T-cell (primary cell): ENCODE data around the gene HRH1. TPM values are rescaled to one million over a fixed set of nuclear protein-coding genes. Genes with fewer than 3 reads are reported as not detected.
"Not testable (repeated sequence)": the region's sequence is repeated elsewhere in the genome, so short reads cannot be mapped to it uniquely, and the experiment has no call there.

Experiments
- ATAC-seq, 4 experiments: fragments of 200-7000 bp in 3 of 4; fragments of 150-1000 bp in 1 of 4; cut with Tn5 transposase; replicated peaks in 1 of 4; 1 replicate in 3 of 4; 2 replicates in 1 of 4; pipeline ENCODE4 v1.10.0; 2021; ENCODE audit warnings: moderate library complexity in 3 of 4, mild to moderate bottlenecking in 2 of 4, moderate number of reproducible peaks in 1 of 4
- CTCF ChIA-PET, 2 donors: fragments of 300-600 bp; sonication (Branson Sonifier 250); formaldehyde crosslinking; loops; one replicate each; lab custom pipeline; 2022; ENCODE audit warnings: antibody characterized with exemption in 2 of 2; lab: Charles Lee
- POLR2A ChIA-PET, 2 donors: fragments of 300-600 bp; sonication (Branson Sonifier 250); formaldehyde crosslinking; loops; one replicate each; lab custom pipeline; 2022; ENCODE audit warnings: antibody characterized with exemption in 2 of 2; lab: Charles Lee
- DNase-seq, 35 experiments: peaks; one replicate each; pipeline versions ENCODE4 v3.0.0 to v3.0.0-alpha.2; 2013 to 2023
- H3K27ac ChIP-seq: one replicate; pipeline ENCODE4 v1.5.1; 2013; ENCODE audit warnings: low read length
- H3K27me3 ChIP-seq, 2 experiments: replicated peaks in 1 of 2; 1 replicate in 1 of 2; 2 replicates in 1 of 2; pipeline versions ENCODE4 v1.6.1 to v1.7.0; 2013; ENCODE audit warnings: low read length in 1 of 2, mixed read lengths in 1 of 2; ENCODE audit not compliant: control insufficient read depth in 2 of 2, insufficient read depth in 2 of 2; ENCODE audit errors: extremely low read depth in 1 of 2
- H3K36me3 ChIP-seq, 2 donors: 1 replicate in 1 of 2; 2 replicates in 1 of 2; pipeline versions ENCODE4 v1.6.1 to v1.7.0; 2013; ENCODE audit warnings: low read length in 1 of 2; ENCODE audit not compliant: control insufficient read depth in 2 of 2, insufficient read depth in 1 of 2; ENCODE audit errors: extremely low read depth in 1 of 2
- H3K4me1 ChIP-seq, 2 experiments: 1 replicate in 1 of 2; 2 replicates in 1 of 2; pipeline versions ENCODE4 v1.6.1 to v1.7.0; 2013; ENCODE audit warnings: low read length in 2 of 2, mixed read lengths in 1 of 2; ENCODE audit not compliant: insufficient read depth in 2 of 2, control insufficient read depth in 1 of 2; ENCODE audit errors: extremely low read depth in 1 of 2
- H3K4me3 ChIP-seq, 2 donors: 1 replicate in 1 of 2; 2 replicates in 1 of 2; pipeline versions ENCODE4 v1.5.1 to v1.7.0; 2013; ENCODE audit warnings: mild to moderate bottlenecking in 2 of 2, low read length in 1 of 2, moderate library complexity in 1 of 2; ENCODE audit not compliant: control insufficient read depth in 1 of 2; ENCODE audit errors: extremely low read depth in 1 of 2
- H3K9me3 ChIP-seq: 2 replicates; pipeline ENCODE4 v1.7.0; 2013
- H3K27ac Mint-ChIP-seq, 2 donors: one replicate each; pipeline ENCODE4 v1.8.0; 2020 to 2021; ENCODE audit warnings: mild to moderate bottlenecking in 2 of 2, mixed read lengths in 2 of 2
- H3K27me3 Mint-ChIP-seq, 2 donors: one replicate each; pipeline ENCODE4 v1.8.0; 2021 to 2022; ENCODE audit warnings: mixed read lengths in 2 of 2
- H3K36me3 Mint-ChIP-seq: one replicate; pipeline ENCODE4 v1.8.0; 2021; ENCODE audit warnings: mixed read lengths
- H3K4me1 Mint-ChIP-seq, 3 donors: one replicate each; pipeline ENCODE4 v1.8.0; 2020 to 2022; ENCODE audit warnings: mixed read lengths in 3 of 3, mild to moderate bottlenecking in 1 of 3
- H3K4me3 Mint-ChIP-seq, 3 donors: one replicate each; pipeline ENCODE4 v1.8.0; 2020 to 2022; ENCODE audit warnings: mild to moderate bottlenecking in 3 of 3, mixed read lengths in 3 of 3, moderate library complexity in 3 of 3
- H3K9me3 Mint-ChIP-seq, 3 donors: one replicate each; pipeline ENCODE4 v1.8.0; 2020 to 2022; ENCODE audit warnings: mixed read lengths in 3 of 3
- WGBS: methylation state at CpG from one replicate; pipeline ENCODE4 v1.1.5; 2013; ENCODE audit warnings: missing lambda C conversion rate; ENCODE audit not compliant: insufficient coverage; 5-methylcytosine and 5-hydroxymethylcytosine counted together
- total RNA-seq, 35 experiments: library from RNA in 6 of 35; stranded (reverse) in 6 of 35; fragments of 120-200 nt in 1 of 35; gene quantifications; one replicate each; pipeline versions ENCODE4 v1.2.1 to v1.2.4 and lab custom pipeline; 2013 to 2026

Gene HRH1
- total RNA-seq, 5 donors from 2014 or later (not counting 1 experiment from before 2014, with no cell fraction given): 0.19 to 2.0 (median 0.46) TPM; not detected in 2

- H3K9me3 Mint-ChIP-seq, ATAC-seq, CTCF ChIA-PET, H3K27ac ChIP-seq, H3K36me3 ChIP-seq, H3K4me3 Mint-ChIP-seq, H3K36me3 Mint-ChIP-seq, H3K4me3 ChIP-seq, H3K4me1 Mint-ChIP-seq, DNase-seq, H3K4me1 ChIP-seq, H3K27ac Mint-ChIP-seq, H3K9me3 ChIP-seq, H3K27me3 ChIP-seq, POLR2A ChIA-PET: not testable (repeated sequence)
- H3K27me3 Mint-ChIP-seq: peaks cover 10 to 18% of the 10 kb centered on the region in 2 donors
- 69% methylated on average over 7 of the region's 12 CpGs for WGBS
Measured at GRCh38 chr3:11166807-11167400, 12.6 kb downstream of the HRH1 start.

GRCh38 chr3:11167590-11167989 is 13.3 kb downstream of the HRH1 start:
- Histone ChIP-seq H3K9me3 (no peaks in the 10 kb centered on the region), H3K36me3 (no peaks in the 10 kb centered on the region), H3K4me1 (no peaks in the 10 kb centered on the region), H3K27ac (no peak overlapping the region), H3K27me3 (peaks cover 0 to 8% of the 10 kb centered on the region in 2 experiments), H3K4me3 (no peak overlapping the region)
- Mint-ChIP-seq H3K27me3 (peaks cover 10 to 17% of the 10 kb centered on the region in 2 donors), H3K27ac (no peak overlapping the region), H3K4me1 (no peaks in the 10 kb centered on the region), H3K9me3 (no peaks in the 10 kb centered on the region), H3K36me3 (no peaks in the 10 kb centered on the region), H3K4me3 (no peak overlapping the region)
- CTCF ChIA-PET: no interaction called here
- ATAC-seq: no peak
- WGBS: no CpG with 5 or more reads among the region's 3 CpGs
- DNase-seq: no peak
- POLR2A ChIA-PET: no interaction called here

- H3K27me3 ChIP-seq: peaks cover 0 to 4% of the 10 kb centered on the region in 2 experiments
Measured at GRCh38 chr3:11168406-11168805, 14.1 kb downstream of the HRH1 start.

GRCh38 chr3:11168881-11169805 is 14.8 kb downstream of the HRH1 start:
- H3K36me3 ChIP-seq: no peaks in the 10 kb centered on the region
- H3K4me1 ChIP-seq: no peaks in the 10 kb centered on the region
- ATAC-seq (no peak), DNase-seq (no peak)
- 51% methylated on average over 5 of the region's 13 CpGs for WGBS
- POLR2A ChIA-PET: no interaction called here
- Mint-ChIP-seq H3K4me3 (no peak overlapping the region), H3K36me3 (no peaks in the 10 kb centered on the region), H3K9me3 (no peaks in the 10 kb centered on the region), H3K4me1 (no peaks in the 10 kb centered on the region), H3K27me3 (peaks cover 3 to 11% of the 10 kb centered on the region in 2 donors), H3K27ac (no peak overlapping the region)
- H3K4me3 ChIP-seq: no peak overlapping the region
- H3K9me3 ChIP-seq: no peaks in the 10 kb centered on the region
- peaks cover 0 to 4% of the 10 kb centered on the region in 2 experiments for H3K27me3 ChIP-seq
- CTCF ChIA-PET: no interaction called here
- no peak overlapping the region for H3K27ac ChIP-seq

More at GRCh38 chr3:11168406-11168805, 14.1 kb downstream of the HRH1 start:
- CTCF ChIA-PET: no interaction called here
- H3K27ac Mint-ChIP-seq: no peak overlapping the region
- Histone ChIP-seq H3K36me3 (no peaks in the 10 kb centered on the region), H3K27ac (no peak overlapping the region), H3K4me1 (no peaks in the 10 kb centered on the region), H3K9me3 (no peaks in the 10 kb centered on the region), H3K4me3 (no peak overlapping the region)
- ATAC-seq (no peak), DNase-seq (no peak)
- no peaks in the 10 kb centered on the region for H3K9me3 Mint-ChIP-seq
- peaks cover 5 to 16% of the 10 kb centered on the region in 2 donors for H3K27me3 Mint-ChIP-seq
- H3K4me3 Mint-ChIP-seq: no peak overlapping the region
- 93% methylated on average over 12 of the region's 13 CpGs for WGBS
- POLR2A ChIA-PET: no interaction called here
- no peaks in the 10 kb centered on the region for H3K36me3 Mint-ChIP-seq
- H3K4me1 Mint-ChIP-seq: no peaks in the 10 kb centered on the region

- H3K9me3 Mint-ChIP-seq: no peaks in the 10 kb centered on the region
- Histone ChIP-seq H3K9me3 (no peaks in the 10 kb centered on the region), H3K27me3 (peaks cover 0 to 9% of the 10 kb centered on the region in 2 experiments), H3K4me3 (no peak overlapping the region), H3K36me3 (no peaks in the 10 kb centered on the region), H3K4me1 (no peaks in the 10 kb centered on the region), H3K27ac (no peak overlapping the region)
- WGBS: 62% methylated on average over 10 of the region's 21 CpGs
- H3K4me3 Mint-ChIP-seq: no peak overlapping the region
- peaks cover 3 to 11% of the 10 kb centered on the region in 2 donors for H3K27me3 Mint-ChIP-seq
- ATAC-seq (no peak), DNase-seq (no peak)
- no peak overlapping the region for H3K27ac Mint-ChIP-seq
- H3K36me3 Mint-ChIP-seq: no peaks in the 10 kb centered on the region
- no peaks in the 10 kb centered on the region for H3K4me1 Mint-ChIP-seq
- CTCF ChIA-PET: no interaction called here
- POLR2A ChIA-PET: no interaction called here
Measured at GRCh38 chr3:11170052-11170770, 15.9 kb downstream of the HRH1 start.

GRCh38 chr3:11172096-11172690 is 17.9 kb downstream of the HRH1 start:
- WGBS: 65% methylated on average over 2 of the region's 4 CpGs
- Histone ChIP-seq H3K4me1 (no peaks in the 10 kb centered on the region), H3K36me3 (no peaks in the 10 kb centered on the region), H3K27me3 (peaks cover 0 to 9% of the 10 kb centered on the region in 2 experiments), H3K4me3 (no peak overlapping the region), H3K9me3 (no peaks in the 10 kb centered on the region), H3K27ac (no peak overlapping the region)
- Mint-ChIP-seq H3K27me3 (peaks cover 3 to 11% of the 10 kb centered on the region in 2 donors), H3K4me1 (no peaks in the 10 kb centered on the region), H3K27ac (no peak overlapping the region), H3K9me3 (no peaks in the 10 kb centered on the region), H3K36me3 (no peaks in the 10 kb centered on the region), H3K4me3 (no peak overlapping the region)
- no peak for DNase-seq
- CTCF ChIA-PET: no interaction called here
- POLR2A ChIA-PET: no interaction called here
- ATAC-seq: no peak
